ENCODE data around the gene KRT81.

DNA sequence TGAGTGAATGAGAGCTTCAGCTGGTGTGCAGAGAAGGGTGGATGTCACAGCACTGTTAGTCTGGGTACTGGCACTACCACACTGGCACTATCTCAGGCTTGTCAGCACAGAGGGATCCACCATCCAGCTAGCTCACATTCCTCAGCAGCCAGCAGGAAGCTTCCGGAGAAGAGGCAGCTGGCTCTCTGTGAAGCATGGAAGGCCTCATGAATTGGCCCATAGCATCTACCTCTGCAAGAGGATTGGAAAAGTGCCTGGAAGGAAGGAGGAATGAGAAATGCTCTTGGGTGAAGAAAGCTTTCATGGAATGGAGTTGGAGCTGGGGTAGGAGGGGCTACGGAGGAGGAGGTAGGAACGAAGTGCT lies 19.9 kb upstream of the KRT81 start:
- TF ChIP-seq EZH2 (IDR thresholded peaks at IDR 0.05; ENCODE audit: insufficient read depth, poor library complexity, severe bottlenecking) (no peak), EZH2phosphoT487 (IDR thresholded peaks at IDR 0.05; ENCODE audit: insufficient read depth, low read depth) (no peak)
